K562 (cell line): ENCODE results near the gene PNKD. TPM values are rescaled to one million over a fixed set of nuclear protein-coding genes. Genes with fewer than 3 reads are reported as not detected.

ENCODE experiments used
- CBX8 ChIP-seq: fragments of 200-600 bp; sonication (generic); IDR thresholded peaks from 2 replicates; pipeline ENCODE4 v1.6.1; 2012; ENCODE audit warnings: borderline replicate concordance, mixed run types, low read depth, mild to moderate bottlenecking, moderate library complexity, mixed read lengths, low read length, control low read depth, inconsistent platforms; ENCODE audit not compliant: poor library complexity, severe bottlenecking; ENCODE audit errors: extremely low read depth
- GABPB1 ChIP-seq: sonication (generic); formaldehyde crosslinking; IDR thresholded peaks from 2 replicates; pipeline ENCODE4 v1.8.0; 2022; ENCODE audit warnings: mild to moderate bottlenecking, missing genetic modification reagents
- HCFC1 ChIP-seq: IDR thresholded peaks from 2 replicates; pipeline ENCODE4 v1.6.1; 2012; ENCODE audit warnings: low read depth, low read length, improper control_type of control experiment
- KLF1 ChIP-seq: fragments of 450-650 bp; IDR thresholded peaks from 2 replicates; pipeline ENCODE4 v1.6.1; 2016; ENCODE audit warnings: missing genetic modification characterization, missing compliant biosample characterization
- MTA3 ChIP-seq: fragments of 450-650 bp; formaldehyde crosslinking; IDR thresholded peaks from 2 replicates; pipeline ENCODE4 v1.6.1; 2017; ENCODE audit warnings: mild to moderate bottlenecking, borderline replicate concordance
- NR3C1 ChIP-seq: sonication (generic); formaldehyde crosslinking; IDR thresholded peaks from 2 replicates; pipeline ENCODE4 v1.8.1; 2022; ENCODE audit warnings: missing genetic modification reagents
- REST ChIP-seq, 2 experiments: fragments of 450-650 bp; formaldehyde crosslinking in 1 of 2; IDR thresholded peaks; 2 replicates each; pipeline versions ENCODE4 v1.4.0 to v1.6.1; 2014 to 2020; ENCODE audit warnings: mild to moderate bottlenecking in 2 of 2, borderline replicate concordance in 1 of 2, low read depth in 1 of 2
- SETDB1 ChIP-seq: IDR thresholded peaks from one replicate; pipeline ENCODE4 v1.6.1; 2012; ENCODE audit warnings: low read length, control low read depth, inconsistent platforms
- ZBTB1 ChIP-seq: sonication (generic); formaldehyde crosslinking; IDR thresholded peaks from 2 replicates; pipeline ENCODE4 v1.8.1; 2023; ENCODE audit warnings: missing genetic modification reagents, low read depth, mild to moderate bottlenecking, borderline replicate concordance
- ZNF76 ChIP-seq: fragments of 250-450 bp; sonication (Bioruptor Pico); IDR thresholded peaks from 2 replicates; pipeline ENCODE4 v1.4.0; 2020; ENCODE audit warnings: mild to moderate bottlenecking, moderate library complexity, borderline replicate concordance
- polyA plus RNA-seq, 8 experiments: library from polyadenylated mRNA; depleted of rRNA in 4 of 8; stranded (reverse) in 5 of 8; unstranded in 3 of 8; fragments of >200 nt; fragmentation: Nextera tagmentation in 2 of 8; fragmentation: Illumina TruSeq in 1 of 8; extraction: Ambion mirVana in 2 of 8; extraction: Trizol in 1 of 8; gene quantifications; 2 replicates each; pipeline versions ENCODE4 v1.2.1 to v1.2.3, GENCODE V29; 2011 to 2014; ENCODE audit warnings: inconsistent platforms in 1 of 8, missing spikeins in 1 of 8
- total RNA-seq, 7 experiments: library from RNA; depleted of rRNA in 6 of 7; stranded (reverse); fragments of >200 nt in 6 of 7; fragmentation: Illumina TruSeq in 2 of 7; extraction: Trizol in 2 of 7; gene quantifications; 2 replicates each; pipeline versions ENCODE4 v1.2.1 to v1.2.3, GENCODE V29; 2011 to 2021; ENCODE audit warnings: low replicate concordance in 1 of 7
- TF ChIP-seq, protein P1 (sequence below): fragments of 450-650 bp; IDR thresholded peaks from 2 replicates; pipeline ENCODE4 v1.6.1; 2017; ENCODE audit warnings: mild to moderate bottlenecking, moderate library complexity
- TF ChIP-seq, protein P2 (sequence below): fragments of 250-450 bp; sonication (Bioruptor Pico); IDR thresholded peaks from 2 replicates; pipeline ENCODE4 v1.8.0; 2022; ENCODE audit warnings: moderate library complexity, mild to moderate bottlenecking, inconsistent platforms

Gene PNKD
- total and polyA plus RNA-seq, 9 of the 15 experiments (the other 6 are each of a cell fraction or from before 2014, with no cell fraction given): 26.0 to 105 (median 60.1) TPM

- TF ChIP-seq, protein P1, sequence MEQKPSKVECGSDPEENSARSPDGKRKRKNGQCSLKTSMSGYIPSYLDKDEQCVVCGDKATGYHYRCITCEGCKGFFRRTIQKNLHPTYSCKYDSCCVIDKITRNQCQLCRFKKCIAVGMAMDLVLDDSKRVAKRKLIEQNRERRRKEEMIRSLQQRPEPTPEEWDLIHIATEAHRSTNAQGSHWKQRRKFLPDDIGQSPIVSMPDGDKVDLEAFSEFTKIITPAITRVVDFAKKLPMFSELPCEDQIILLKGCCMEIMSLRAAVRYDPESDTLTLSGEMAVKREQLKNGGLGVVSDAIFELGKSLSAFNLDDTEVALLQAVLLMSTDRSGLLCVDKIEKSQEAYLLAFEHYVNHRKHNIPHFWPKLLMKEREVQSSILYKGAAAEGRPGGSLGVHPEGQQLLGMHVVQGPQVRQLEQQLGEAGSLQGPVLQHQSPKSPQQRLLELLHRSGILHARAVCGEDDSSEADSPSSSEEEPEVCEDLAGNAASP: no peak
- TF ChIP-seq GABPB1 (no peak), KLF1 (peak; percentile 95), ZBTB1 (CRISPR knock-in tag) (no peak), SETDB1 (no peak), ZNF76 (CRISPR knock-in tag) (no peak), MTA3 (0 out of 2 replicates have a peak, but pooled peaks have one; percentile 19), NR3C1 (CRISPR knock-in tag) (no peak), REST (IDR thresholded peaks at IDR 0.05; ENCODE audit: borderline replicate concordance) (peak; percentile 40; the same call in 1 of the 2 replicates), REST (CRISPR knock-in tag; IDR thresholded peaks at IDR 0.05; ENCODE audit: low read depth) (no peak), HCFC1 (0 out of 2 replicates have a peak, but pooled peaks have one; percentile 18), CBX8 (no peak)
- TF ChIP-seq, protein P2, sequence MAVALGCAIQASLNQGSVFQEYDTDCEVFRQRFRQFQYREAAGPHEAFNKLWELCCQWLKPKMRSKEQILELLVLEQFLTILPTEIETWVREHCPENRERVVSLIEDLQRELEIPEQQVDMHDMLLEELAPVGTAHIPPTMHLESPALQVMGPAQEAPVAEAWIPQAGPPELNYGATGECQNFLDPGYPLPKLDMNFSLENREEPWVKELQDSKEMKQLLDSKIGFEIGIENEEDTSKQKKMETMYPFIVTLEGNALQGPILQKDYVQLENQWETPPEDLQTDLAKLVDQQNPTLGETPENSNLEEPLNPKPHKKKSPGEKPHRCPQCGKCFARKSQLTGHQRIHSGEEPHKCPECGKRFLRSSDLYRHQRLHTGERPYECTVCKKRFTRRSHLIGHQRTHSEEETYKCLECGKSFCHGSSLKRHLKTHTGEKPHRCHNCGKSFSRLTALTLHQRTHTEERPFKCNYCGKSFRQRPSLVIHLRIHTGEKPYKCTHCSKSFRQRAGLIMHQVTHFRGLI (CRISPR knock-in tag): no peak
Measured at GRCh38 chr2:218292048-218293014, 22.0 kb downstream of the PNKD start, which contains the start of gene TMBIM1 (continued).
